ENCODE data around the gene PTTG1IP.
"Not testable (repeated sequence)": the region's sequence is repeated elsewhere in the genome, so short reads cannot be mapped to it uniquely, and the experiment has no call there.

Gene PTTG1IP

GRCh38 chr21:44842721-44843445 is 30.6 kb downstream of the PTTG1IP start:
- DNase-seq (ENCODE audit: low spot score) = no peak

GRCh38 chr21:44842087-44842486 is 31.4 kb downstream of the PTTG1IP start:
- no peak for DNase-seq (ENCODE audit: low spot score)

GRCh38 chr21:44840771-44841170 is 32.7 kb downstream of the PTTG1IP start:
- no peak for DNase-seq (ENCODE audit: low spot score)

- DNase-seq (ENCODE audit: low spot score) = no peak
These were observed 34.5 kb downstream of the PTTG1IP start for GRCh38 chr21:44838951-44839350.

GRCh38 chr21:44838039-44838895 is 35.2 kb downstream of the PTTG1IP start:
- DNase-seq (ENCODE audit: low spot score) = no peak

- no peak for DNase-seq (ENCODE audit: low spot score)
These were observed 36.0 kb downstream of the PTTG1IP start for GRCh38 chr21:44837537-44837936.

GRCh38 chr21:44836666-44837471 is 36.6 kb downstream of the PTTG1IP start:
- peak; percentile 44 for DNase-seq (ENCODE audit: low spot score)

GRCh38 chr21:44836349-44836665 is 37.2 kb downstream of the PTTG1IP start:
- DNase-seq (ENCODE audit: low spot score) = no peak

GRCh38 chr21:44835647-44835973 is 37.9 kb downstream of the PTTG1IP start:
- no peak for DNase-seq (ENCODE audit: low spot score)

- peak; percentile 82 for DNase-seq (ENCODE audit: low spot score)
These were observed 38.4 kb downstream of the PTTG1IP start for GRCh38 chr21:44834951-44835646.

GRCh38 chr21:44834231-44834950 is 39.1 kb downstream of the PTTG1IP start:
- DNase-seq (ENCODE audit: low spot score) = no peak

- no peak for DNase-seq (ENCODE audit: low spot score)
These were observed 39.8 kb downstream of the PTTG1IP start for GRCh38 chr21:44833663-44834062.

GRCh38 chr21:44832516-44833255 is 40.8 kb downstream of the PTTG1IP start:
- DNase-seq (ENCODE audit: low spot score) = not testable (repeated sequence)

- no peak for DNase-seq (ENCODE audit: low spot score)
These were observed 42.1 kb downstream of the PTTG1IP start for GRCh38 chr21:44831227-44831860.

- no peak for DNase-seq (ENCODE audit: low spot score)
These were observed 43.9 kb downstream of the PTTG1IP start for GRCh38 chr21:44829507-44830092.

GRCh38 chr21:44828362-44829056 is 45.0 kb downstream of the PTTG1IP start:
- DNase-seq (ENCODE audit: low spot score) = no peak

GRCh38 chr21:44823179-44823660 is 50.3 kb downstream of the PTTG1IP start:
- no peak for DNase-seq (ENCODE audit: low spot score)

- DNase-seq (ENCODE audit: low spot score) = peak; percentile 44
These were observed 50.9 kb downstream of the PTTG1IP start for GRCh38 chr21:44822484-44823178.

Data from SW480 (cell line).